Measurements from ENCODE around the gene RANBP3.

The RANBP3 gene

GRCh38 chr19:5925830-5926427, 52.0 kb downstream of the RANBP3 start:
- DNase-seq (ENCODE audit: low spot score) = no peak

GRCh38 chr19:5923356-5923755, 54.6 kb downstream of the RANBP3 start:
- DNase-seq (ENCODE audit: low spot score) = no peak

- DNase-seq (ENCODE audit: low spot score) = no peak
These were observed 55.8 kb downstream of the RANBP3 start for GRCh38 chr19:5922161-5922545.

- DNase-seq (ENCODE audit: low spot score) = no peak
These were observed 56.3 kb downstream of the RANBP3 start for GRCh38 chr19:5921516-5922160.

GRCh38 chr19:5918463-5919079, 59.4 kb downstream of the RANBP3 start:
- no peak for DNase-seq (ENCODE audit: low spot score)

GRCh38 chr19:5917431-5918107, 60.4 kb downstream of the RANBP3 start:
- no peak for DNase-seq (ENCODE audit: low spot score)

- DNase-seq (ENCODE audit: low spot score) = no peak
These were observed 61.7 kb downstream of the RANBP3 start for GRCh38 chr19:5916181-5916708.

- DNase-seq (ENCODE audit: low spot score) = no peak
These were observed 62.2 kb downstream of the RANBP3 start for GRCh38 chr19:5915782-5916165.

- no peak for DNase-seq (ENCODE audit: low spot score)
These were observed 62.8 kb downstream of the RANBP3 start for GRCh38 chr19:5914946-5915781.

- DNase-seq (ENCODE audit: low spot score) = peak; percentile 22
These were observed 63.6 kb downstream of the RANBP3 start for GRCh38 chr19:5914358-5914774.

GRCh38 chr19:5913739-5914357, 64.1 kb downstream of the RANBP3 start, which contains the start of gene CAPS:
Gene CAPS (plus strand): TSS chr19:5914254. CDS start chr19:5914407, 153 bp downstream.
- DNase-seq (ENCODE audit: low spot score) = peak; percentile 87

GRCh38 chr19:5911366-5911765, 66.6 kb downstream of the RANBP3 start:
- no peak for DNase-seq (ENCODE audit: low spot score)

GRCh38 chr19:5910638-5910907, 67.4 kb downstream of the RANBP3 start:
- DNase-seq (ENCODE audit: low spot score) = no peak

GRCh38 chr19:5908773-5909442, 69.0 kb downstream of the RANBP3 start:
- no peak for DNase-seq (ENCODE audit: low spot score)

GRCh38 chr19:5907241-5907640, 70.7 kb downstream of the RANBP3 start:
- no peak for DNase-seq (ENCODE audit: low spot score)

- DNase-seq (ENCODE audit: low spot score) = no peak
These were observed 72.7 kb downstream of the RANBP3 start for GRCh38 chr19:5905114-5905778.

- peak; percentile 99 for DNase-seq (ENCODE audit: low spot score)
These were observed 73.4 kb downstream of the RANBP3 start, which contains the start of gene VMAC for GRCh38 chr19:5904352-5905113. Gene VMAC (plus strand): TSS chr19:5904872. CDS start chr19:5904891, 19 bp downstream.

- peak; percentile 96 for DNase-seq (ENCODE audit: low spot score)
These were observed 74.2 kb downstream of the RANBP3 start, which contains the start of gene NDUFA11 for GRCh38 chr19:5903624-5904351. Gene NDUFA11 (minus strand): TSS chr19:5903790. CDS start chr19:5903708, 82 bp downstream.

All from AG20443 (cell line).